DND-41 (cell line): ENCODE results near the gene LRRN2.

Experiments
- ATAC-seq: fragments of 200-7000 bp; cut with Tn5 transposase; 3 replicates; pipeline ENCODE4 v1.9.1; 2021; ENCODE audit warnings: low read depth; ENCODE audit not compliant: insufficient read depth
- DNase-seq: peaks from one replicate; pipeline ENCODE4 v3.0.0-alpha.2; 2020
- H2AFZ ChIP-seq: 2 replicates; pipeline ENCODE4 v1.6.0; 2012; ENCODE audit warnings: low read depth, low read length
- H3K27ac ChIP-seq: 2 replicates; pipeline ENCODE4 v1.5.1; 2012; ENCODE audit warnings: low read length, inconsistent platforms
- H3K27me3 ChIP-seq: fragments of 200-600 bp; sonication (generic); 2 replicates; pipeline ENCODE4 v1.6.0; 2012; ENCODE audit warnings: low read length, mild to moderate bottlenecking, inconsistent platforms; ENCODE audit not compliant: insufficient read depth, poor library complexity
- H3K36me3 ChIP-seq: 2 replicates; pipeline ENCODE4 v1.5.1; 2012; ENCODE audit warnings: low read length, inconsistent platforms; ENCODE audit not compliant: insufficient read depth
- H3K4me1 ChIP-seq: 2 replicates; pipeline ENCODE4 v1.5.1; 2012; ENCODE audit warnings: mild to moderate bottlenecking, low read length; ENCODE audit not compliant: insufficient read depth
- H3K4me2 ChIP-seq: 2 replicates; pipeline ENCODE4 v1.6.0; 2012; ENCODE audit warnings: mild to moderate bottlenecking, moderate library complexity, low read length, inconsistent platforms; ENCODE audit not compliant: insufficient read depth
- H3K4me3 ChIP-seq, 2 experiments: fragments of 200-600 bp in 1 of 2; shearing (Covaris generic) in 1 of 2; 2 replicates each; pipeline ENCODE4 v1.5.1; 2012 to 2016; ENCODE audit warnings: inconsistent platforms in 2 of 2, low read length in 2 of 2, mild to moderate bottlenecking in 2 of 2, low read depth in 1 of 2, moderate library complexity in 1 of 2
- H3K79me2 ChIP-seq: 2 replicates; pipeline ENCODE4 v1.6.0; 2012; ENCODE audit warnings: low read length, inconsistent platforms; ENCODE audit not compliant: insufficient read depth
- H3K9ac ChIP-seq: 2 replicates; pipeline ENCODE4 v1.6.0; 2012; ENCODE audit warnings: low read depth, mild to moderate bottlenecking, inconsistent platforms, low read length, moderate library complexity
- H3K9me3 ChIP-seq: 2 replicates; pipeline ENCODE4 v1.5.1; 2012; ENCODE audit warnings: low read length, moderate library complexity, mild to moderate bottlenecking, inconsistent platforms; ENCODE audit not compliant: insufficient read depth, severe bottlenecking
- H4K20me1 ChIP-seq: 2 replicates; pipeline ENCODE4 v1.6.0; 2012; ENCODE audit warnings: low read length; ENCODE audit not compliant: insufficient read depth
- CTCF ChIP-seq: IDR thresholded peaks from 2 replicates; pipeline ENCODE4 v1.5.1; 2012; ENCODE audit warnings: borderline replicate concordance, low read length, moderate library complexity, mild to moderate bottlenecking; ENCODE audit not compliant: poor library complexity, severe bottlenecking; ENCODE audit errors: extremely low read depth
- EZH2 ChIP-seq: IDR thresholded peaks from 3 replicates; pipeline ENCODE4 v1.6.1; 2012; ENCODE audit warnings: borderline replicate concordance, low read depth, mild to moderate bottlenecking, moderate library complexity, low read length, inconsistent platforms; ENCODE audit not compliant: severe bottlenecking

LRRN2 gene

GRCh38 chr1:204641936-204642335, 43.6 kb downstream of the LRRN2 start:
- Histone ChIP-seq H3K4me1 (no peaks in the 10 kb centered on the region), H3K4me2 (no peak overlapping the region), H3K9ac (no peak overlapping the region), H3K9me3 (no peaks in the 10 kb centered on the region), H3K27me3 (peaks cover 6% of the 10 kb centered on the region), H3K36me3 (no peaks in the 10 kb centered on the region), H3K4me3 (no peak overlapping the region), H3K27ac (no peak overlapping the region), H2AFZ (no peak overlapping the region), H4K20me1 (no peaks in the 10 kb centered on the region), H3K79me2 (no peaks in the 10 kb centered on the region)
- no peak for TF ChIP-seq CTCF
- TF ChIP-seq EZH2: no peak
- DNase-seq (no peak), ATAC-seq (no peak)

GRCh38 chr1:204641455-204641854, 44.1 kb downstream of the LRRN2 start:
- H3K27ac ChIP-seq: no peak overlapping the region
- H3K4me1 ChIP-seq: no peaks in the 10 kb centered on the region
- no peaks in the 10 kb centered on the region for H4K20me1 ChIP-seq
- no peak for TF ChIP-seq EZH2
- TF ChIP-seq CTCF: no peak
- H3K27me3 ChIP-seq: peaks cover 8% of the 10 kb centered on the region
- no peaks in the 10 kb centered on the region for H3K36me3 ChIP-seq
- no peak overlapping the region for H3K4me3 ChIP-seq
- H3K9me3 ChIP-seq: no peaks in the 10 kb centered on the region
- no peak overlapping the region for H3K9ac ChIP-seq
- no peak for ATAC-seq
- H3K4me2 ChIP-seq: no peak overlapping the region
- no peak for DNase-seq
- H2AFZ ChIP-seq: no peak overlapping the region
- no peaks in the 10 kb centered on the region for H3K79me2 ChIP-seq

- no peak overlapping the region for H3K4me2 ChIP-seq
- peaks cover 9% of the 10 kb centered on the region for H3K27me3 ChIP-seq
- DNase-seq: no peak
- H3K4me1 ChIP-seq: no peaks in the 10 kb centered on the region
- H3K9ac ChIP-seq: no peak overlapping the region
- H3K9me3 ChIP-seq: no peaks in the 10 kb centered on the region
- no peaks in the 10 kb centered on the region for H3K79me2 ChIP-seq
- no peak for ATAC-seq
- TF ChIP-seq CTCF (no peak), EZH2 (no peak)
- H3K4me3 ChIP-seq: no peak overlapping the region
- H3K36me3 ChIP-seq: no peaks in the 10 kb centered on the region
- no peaks in the 10 kb centered on the region for H4K20me1 ChIP-seq
- H3K27ac ChIP-seq: no peak overlapping the region
- H2AFZ ChIP-seq: no peak overlapping the region
Observed at GRCh38 chr1:204640578-204640977, 45.0 kb downstream of the LRRN2 start.

- peaks cover 11% of the 10 kb centered on the region for H3K27me3 ChIP-seq
- H3K9me3 ChIP-seq: no peaks in the 10 kb centered on the region
- H3K4me2 ChIP-seq: no peak overlapping the region
- H3K9ac ChIP-seq: no peak overlapping the region
- H3K4me3 ChIP-seq: no peak overlapping the region
- DNase-seq (no peak), ATAC-seq (no peak)
- no peaks in the 10 kb centered on the region for H3K36me3 ChIP-seq
- H3K79me2 ChIP-seq: no peaks in the 10 kb centered on the region
- TF ChIP-seq CTCF (no peak), EZH2 (no peak)
- no peak overlapping the region for H2AFZ ChIP-seq
- no peaks in the 10 kb centered on the region for H3K4me1 ChIP-seq
- no peaks in the 10 kb centered on the region for H4K20me1 ChIP-seq
- no peak overlapping the region for H3K27ac ChIP-seq
Observed at GRCh38 chr1:204634260-204634910, 51.2 kb downstream of the LRRN2 start.
